NOMO-1 treated with DMSO at 0.1 percent for 48 hours (cell line): ENCODE data around the gene LRRC4C.
A peak's percentile ranks its signal among the peaks of the same experiment; 100 is the strongest.

ENCODE experiments used
- DNase-seq: peaks from one replicate; lab custom pipeline; 2025; ENCODE audit not compliant: unreplicated experiment; lab: John Stamatoyannopoulos, UW

Gene LRRC4C

DNA sequence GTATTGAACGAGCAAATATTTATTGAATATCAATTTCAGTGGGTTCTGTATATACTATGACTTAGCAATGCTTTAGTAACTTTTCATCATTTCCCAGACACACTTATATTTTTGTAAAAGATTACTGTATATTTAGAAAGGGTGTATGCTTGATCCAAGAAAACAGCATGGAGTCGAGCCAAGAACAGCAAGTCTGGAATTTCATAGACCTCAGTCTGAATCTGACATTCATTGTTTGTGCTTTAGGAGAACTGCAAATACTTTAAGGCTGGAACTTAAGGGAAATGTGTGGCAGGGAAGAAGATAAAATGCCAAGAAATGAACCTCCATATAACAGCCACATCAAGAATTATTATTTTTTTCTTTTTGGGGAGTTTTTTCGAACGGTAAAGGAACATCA lies 1156.8 kb downstream of the LRRC4C start:
- no peak for DNase-seq

DNA sequence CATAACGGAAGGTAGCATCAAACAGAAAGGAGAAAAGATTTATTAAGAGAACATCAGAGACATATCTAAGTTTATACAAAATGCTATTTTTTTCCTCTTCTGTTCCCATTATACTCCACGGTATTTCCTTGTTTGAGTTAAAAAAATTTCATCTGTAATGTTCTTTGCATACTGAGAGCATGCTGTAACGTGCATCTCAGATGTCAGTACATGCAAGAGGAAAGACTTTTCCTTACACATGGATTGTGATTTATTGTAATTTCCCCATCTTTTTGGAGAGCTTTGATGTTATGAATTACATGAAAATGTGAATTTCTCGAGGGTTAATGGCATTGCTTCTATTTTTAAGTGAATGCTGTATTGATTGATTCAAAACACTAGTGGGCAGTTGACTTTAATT lies 1164.0 kb downstream of the LRRC4C start:
- no peak for DNase-seq

DNA sequence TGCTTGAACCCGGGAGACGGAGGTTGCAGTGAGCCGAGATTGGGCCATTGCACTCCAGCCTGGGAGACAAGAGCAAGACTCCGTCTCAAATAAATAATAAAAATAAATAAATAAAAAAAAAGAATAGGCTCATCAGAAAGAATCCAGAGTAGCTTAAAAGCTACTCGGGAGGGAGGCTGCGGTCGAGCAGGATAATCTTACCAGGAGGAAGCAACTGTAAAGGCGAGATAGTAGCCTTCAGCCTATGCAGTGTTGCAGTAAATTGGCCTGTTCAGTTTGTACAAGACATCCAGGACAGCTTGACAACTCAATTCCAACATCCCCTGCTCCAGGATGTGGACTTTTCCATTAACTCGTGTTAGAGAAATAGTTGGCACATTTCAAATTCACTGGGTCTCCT lies 1164.7 kb downstream of the LRRC4C start:
- DNase-seq = no peak

DNA sequence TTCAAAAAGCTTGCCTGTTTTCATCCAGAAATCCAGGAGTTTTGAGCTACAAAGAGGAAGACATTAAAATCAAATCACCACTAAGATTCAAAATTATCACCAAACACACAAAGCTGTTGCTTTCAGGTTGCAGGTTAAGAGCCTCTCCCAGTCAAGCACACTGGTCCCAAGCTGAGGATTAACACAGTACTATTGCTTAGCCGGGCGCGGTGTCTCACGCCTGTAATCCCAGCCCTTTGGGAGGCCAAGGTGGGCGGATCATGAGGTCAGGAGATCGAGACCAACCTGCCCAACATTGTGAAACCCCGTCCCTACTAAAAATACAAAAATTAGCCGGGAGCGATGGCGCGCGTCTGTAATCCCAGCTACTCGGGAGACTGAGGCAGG lies 1165.1 kb downstream of the LRRC4C start:
- no peak for DNase-seq

DNA sequence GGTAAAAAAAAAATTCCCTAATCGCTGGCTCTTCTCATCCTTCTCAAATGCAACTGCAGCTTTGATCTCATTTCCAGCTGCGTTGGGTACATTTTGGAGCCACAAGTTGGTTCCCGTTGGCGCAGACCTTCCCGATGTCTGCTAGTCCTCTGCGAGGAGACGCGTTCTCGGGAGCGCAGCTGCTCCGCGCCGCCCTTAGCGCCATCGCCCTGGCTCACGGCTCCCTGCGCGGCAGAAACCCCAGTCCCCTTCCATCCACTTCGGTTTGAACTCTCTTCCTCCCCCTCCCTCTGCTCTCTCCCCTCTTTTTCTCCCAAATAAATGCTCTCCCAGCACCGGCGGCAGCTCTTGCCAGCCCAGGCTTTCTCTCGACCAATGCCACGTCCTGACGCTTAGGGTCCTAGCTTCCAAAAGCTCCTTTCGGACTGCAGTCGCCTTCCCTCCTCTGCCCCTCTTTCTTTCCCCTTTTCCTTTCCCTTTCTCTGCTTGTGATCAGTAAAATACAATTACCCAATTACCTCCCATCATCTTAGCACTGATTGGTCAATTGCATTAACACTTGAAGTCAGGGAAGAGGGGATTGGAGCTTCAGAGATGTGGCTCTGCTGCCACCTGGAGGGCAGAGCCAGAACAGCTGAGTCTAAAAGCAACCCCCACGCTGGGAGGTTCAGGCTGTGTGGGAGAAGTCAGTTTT lies 1165.7 kb downstream of the LRRC4C start:
- peak; percentile 78 for DNase-seq

DNA sequence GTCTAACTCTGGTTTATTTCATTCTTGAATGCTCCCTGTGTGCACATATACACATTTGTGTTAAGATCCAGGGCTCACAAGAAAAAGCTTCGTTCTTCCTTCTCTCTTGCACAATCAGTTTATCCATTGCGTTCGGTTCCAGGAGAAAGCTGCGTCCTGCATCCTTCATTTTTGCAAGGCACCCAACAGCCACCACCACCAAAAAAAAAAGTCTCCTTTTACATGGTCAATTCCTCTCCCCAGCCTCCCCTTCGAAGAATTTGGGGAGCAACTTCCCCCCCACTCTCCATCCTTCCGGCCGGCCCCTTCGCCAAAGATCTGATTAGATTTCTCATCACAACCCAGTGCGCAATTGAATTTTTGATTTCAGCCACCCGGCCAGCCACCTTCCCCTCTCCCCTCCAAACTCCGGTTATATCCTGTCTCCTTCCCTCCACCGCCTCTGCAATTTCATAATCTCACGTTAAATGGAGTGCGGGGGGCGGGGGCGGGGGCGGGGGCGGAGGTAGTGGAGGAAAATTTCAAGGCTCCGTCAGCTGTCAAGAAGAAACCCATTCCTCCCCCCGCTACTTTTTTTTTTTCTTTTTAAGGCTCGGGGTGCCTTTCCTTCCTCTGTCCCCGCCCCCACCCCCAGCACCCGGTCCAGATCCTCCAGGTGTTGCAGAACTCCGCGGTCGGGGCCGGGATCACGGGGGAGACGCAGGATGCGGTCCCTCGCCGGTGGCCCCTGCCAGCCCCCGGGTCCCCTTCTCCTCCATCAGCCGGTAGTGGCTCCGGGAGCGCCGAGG lies 1166.5 kb downstream of the LRRC4C start:
- no peak for DNase-seq

DNA sequence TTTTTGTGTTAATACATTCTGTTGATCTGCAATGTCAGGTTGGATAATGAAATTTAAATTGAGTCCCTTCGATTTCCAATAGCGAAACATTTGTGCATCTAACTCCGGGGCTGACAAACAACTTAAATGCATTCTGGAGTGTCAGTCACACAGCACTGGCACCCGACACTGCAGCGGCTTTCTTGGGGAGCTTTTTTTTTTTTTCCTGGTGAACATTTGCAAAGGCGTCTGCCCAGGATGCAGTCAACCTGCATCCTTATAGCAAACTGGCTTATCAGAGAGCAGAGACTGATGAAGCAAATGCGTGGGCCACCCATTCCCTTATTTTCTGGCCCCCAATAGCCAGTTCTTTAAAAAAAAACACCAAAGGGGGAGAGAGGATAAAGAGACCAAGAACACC lies 1167.7 kb downstream of the LRRC4C start:
- no peak for DNase-seq

DNA sequence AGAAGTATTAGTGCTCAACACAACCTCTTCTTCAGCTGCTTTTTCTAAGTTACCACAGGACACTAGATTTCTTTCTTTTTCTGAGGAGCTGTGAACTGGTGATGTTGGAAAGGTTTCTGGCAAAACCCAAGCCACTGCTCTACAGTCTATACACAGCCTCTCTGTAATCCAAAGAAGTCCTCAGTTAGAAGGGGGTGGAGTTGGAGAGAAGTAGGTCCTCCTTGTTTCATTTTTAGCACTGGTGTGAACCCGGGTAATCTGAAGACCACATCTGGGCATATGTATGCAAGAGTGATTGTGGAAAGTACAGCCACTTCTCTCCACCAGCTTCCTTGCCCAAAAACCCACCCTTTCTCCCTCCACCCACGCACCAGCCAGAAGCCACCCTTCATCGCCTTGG lies 1168.1 kb downstream of the LRRC4C start:
- DNase-seq = no peak

DNA sequence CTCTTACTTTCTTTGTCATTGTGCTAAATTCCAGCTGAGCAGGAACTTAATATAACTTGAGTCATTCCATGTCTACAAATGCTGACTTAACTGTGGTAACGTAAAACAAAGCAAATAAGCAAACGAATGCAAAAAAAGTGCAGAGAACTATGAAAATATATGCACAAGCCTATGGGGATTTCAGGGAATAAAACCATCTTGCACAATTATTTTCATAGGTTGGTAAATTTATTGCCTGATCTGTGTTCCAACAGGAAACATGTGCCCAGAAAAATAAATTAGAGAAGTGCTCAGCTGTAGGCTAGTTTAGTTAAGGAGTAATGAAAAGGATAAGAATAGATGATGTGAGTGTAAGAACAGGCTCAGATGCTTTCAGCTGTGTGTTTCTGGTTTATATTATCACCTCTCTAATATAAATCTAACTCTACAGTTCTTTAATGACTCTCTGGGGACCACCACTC lies 1169.3 kb downstream of the LRRC4C start:
- no peak for DNase-seq

DNA sequence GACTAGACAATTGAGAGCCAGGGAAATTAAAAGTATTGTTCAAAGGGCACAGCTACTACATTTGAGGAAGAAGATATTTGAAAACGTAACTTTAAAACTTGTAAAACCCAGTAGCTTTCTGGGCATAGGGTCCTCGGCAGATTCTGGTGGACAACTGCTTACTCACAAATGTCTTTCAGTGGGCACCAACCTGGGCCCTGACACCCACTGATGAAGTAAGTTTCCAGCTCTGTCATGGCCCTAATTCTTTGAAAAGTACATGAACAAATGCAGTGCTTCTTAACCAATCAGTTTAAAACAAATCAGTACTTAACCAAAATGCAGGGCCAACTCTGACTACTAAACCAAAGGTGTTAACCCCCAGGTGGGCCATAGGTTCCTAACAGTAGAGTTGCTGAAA lies 1170.1 kb downstream of the LRRC4C start:
- DNase-seq = no peak

DNA sequence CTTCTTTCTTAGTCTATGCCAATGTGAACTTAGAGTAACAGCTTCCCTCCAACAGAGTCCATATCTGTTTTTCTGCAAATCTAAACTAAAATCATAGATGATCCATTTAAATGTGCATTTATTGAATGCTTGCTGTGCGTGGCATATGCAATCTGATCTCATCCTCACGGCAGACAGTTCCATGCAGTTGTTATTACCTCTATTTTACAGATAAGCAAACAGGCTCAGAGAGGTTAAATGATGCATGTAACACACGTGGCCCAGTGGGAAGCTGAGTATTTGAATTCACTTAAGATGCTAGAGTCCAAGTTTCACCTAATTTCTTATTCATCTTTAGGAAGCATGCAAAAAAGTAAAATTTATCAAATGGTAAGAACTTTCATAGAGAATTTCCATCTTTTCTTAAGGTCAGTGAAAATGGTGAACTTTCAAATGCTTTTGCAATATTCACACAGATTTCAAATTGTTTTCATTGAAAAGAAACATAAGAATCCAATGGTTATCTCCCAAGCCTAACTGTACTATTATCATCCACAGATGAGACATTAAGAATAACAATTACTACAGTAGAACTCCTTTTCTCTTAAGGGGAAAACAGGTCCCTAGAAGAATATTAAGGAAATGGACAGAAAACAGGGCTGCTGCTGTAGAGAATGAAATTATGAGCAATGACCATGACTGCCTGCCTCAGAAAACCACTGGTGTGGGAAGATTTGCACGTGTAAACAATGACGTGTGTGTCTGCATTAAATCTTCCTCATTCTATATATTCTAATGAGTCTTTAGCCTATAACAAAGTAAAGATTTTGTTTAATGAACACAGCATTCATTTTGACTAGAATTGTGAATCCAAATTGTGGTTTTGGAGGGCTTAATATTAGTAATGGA lies 1171.3 kb downstream of the LRRC4C start:
- DNase-seq = no peak

DNA sequence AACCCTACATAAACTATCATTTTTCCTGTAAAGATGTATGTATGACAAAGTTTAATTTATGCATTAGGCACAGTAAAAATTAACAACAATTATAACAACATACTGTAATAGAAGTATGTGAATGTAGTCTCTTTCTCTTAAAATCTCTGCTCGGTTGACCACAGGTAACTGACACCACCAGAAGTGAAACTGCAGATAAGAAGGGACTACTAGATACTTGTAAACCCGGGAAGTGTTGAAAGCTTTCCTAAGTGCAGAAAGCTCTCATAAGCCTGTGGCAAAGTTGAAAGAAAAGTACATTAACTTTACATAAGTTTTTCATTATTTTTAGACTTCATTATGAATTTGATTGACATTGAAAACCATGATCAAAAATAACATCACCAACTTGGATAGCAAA lies 1173.3 kb downstream of the LRRC4C start:
- DNase-seq = no peak

DNA sequence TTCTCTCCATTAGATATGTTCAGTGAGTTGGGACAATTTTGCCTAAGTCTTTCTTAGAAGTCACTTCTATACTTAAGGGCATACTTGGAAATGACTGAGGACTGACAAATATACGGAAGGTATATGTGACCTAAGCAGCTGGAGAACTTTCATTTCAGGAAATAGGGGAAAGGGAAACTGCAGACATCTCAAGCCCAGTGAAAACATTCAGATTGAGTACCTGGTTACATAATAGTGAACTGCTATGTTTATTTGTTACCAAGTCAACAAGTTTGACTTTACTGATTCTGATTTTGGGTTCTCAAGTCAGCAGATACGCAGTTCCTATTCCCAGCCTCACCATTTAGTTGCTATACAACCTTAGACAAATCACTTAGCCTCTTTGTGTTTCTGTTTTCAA lies 1173.9 kb downstream of the LRRC4C start:
- DNase-seq = no peak

DNA sequence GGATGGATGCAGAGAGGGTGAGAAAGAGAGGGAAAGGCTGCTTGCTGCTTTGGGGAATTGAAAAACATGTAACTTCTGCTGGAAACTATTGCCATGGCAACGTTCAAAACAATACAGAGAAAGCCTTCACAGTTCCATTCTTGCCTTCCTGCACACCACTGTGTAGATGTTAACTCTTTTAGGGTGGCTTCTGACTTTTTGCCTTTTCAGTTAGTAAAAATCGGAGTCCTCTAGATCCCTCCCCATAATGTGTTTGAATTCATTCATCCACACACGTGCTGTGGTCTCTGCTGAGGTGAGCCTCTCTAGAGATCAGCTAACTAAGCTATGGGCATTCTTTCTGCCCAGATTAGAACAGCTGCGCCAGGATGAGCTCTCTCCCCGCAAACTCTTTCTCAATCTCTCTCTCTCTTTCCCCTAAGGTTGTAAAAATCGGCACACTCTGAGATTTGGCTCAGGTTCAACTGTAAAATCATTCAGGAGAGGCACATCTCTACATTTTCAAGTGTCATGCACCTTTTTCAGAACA lies 1178.3 kb downstream of the LRRC4C start:
- no peak for DNase-seq

DNA sequence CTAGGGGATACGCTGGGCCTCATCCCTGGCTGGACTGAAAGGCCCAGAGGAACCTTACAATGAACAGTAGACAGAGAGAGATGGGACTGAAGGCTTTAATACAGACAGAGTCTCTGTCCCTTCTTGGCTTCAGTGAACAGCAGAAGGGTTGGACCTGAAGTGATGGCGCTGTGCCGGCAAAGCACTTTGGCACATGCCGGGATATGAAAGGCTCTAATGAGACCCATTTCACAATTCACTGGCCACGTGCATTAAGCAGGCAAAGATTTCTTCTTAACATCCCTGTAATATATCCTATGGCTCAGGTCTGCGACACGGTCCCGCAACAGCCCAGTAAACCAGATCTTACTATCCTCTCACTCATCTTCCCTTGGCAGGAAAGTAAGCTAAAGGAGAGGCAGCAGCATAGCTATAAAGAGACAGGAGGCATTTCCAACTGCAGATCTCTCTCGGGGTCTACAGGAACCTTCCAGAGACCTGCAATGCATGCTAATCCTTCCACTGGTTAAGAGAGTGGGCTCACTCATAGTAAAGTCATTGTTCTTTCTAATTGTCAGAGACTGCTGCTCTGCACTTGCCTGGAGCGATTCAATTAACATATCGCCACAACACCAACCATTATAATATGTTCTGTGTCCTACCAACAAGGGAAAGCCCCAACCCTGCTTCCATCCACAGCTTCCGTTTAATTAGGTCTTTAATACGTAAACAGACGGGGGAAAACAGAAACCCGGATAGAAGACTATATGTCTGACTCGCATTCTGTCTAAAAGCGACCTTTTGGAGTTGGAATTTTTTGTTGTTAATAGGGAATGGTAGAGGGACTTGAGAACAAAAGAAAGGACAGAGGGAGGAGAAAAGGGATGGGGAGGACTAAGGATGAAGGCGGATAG lies 1179.0 kb downstream of the LRRC4C start:
- no peak for DNase-seq

DNA sequence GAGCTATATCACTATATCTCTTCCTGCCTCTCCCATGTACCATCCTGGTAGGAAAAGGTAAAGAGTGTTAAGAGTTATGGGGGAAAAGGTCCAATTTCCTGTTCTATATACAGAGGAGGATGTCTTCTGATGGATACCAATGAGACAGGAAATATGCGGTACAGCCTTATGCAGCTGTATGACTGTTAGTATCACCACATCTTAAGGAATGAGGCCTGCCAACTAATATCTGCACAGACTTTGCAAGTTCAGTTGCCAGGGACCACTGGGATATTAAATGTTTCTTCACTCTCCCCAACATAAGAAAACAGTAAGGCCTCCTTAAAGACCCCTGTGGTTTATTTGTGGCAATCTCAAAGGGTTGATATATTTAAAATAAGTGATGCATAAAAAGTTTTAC lies 1182.5 kb downstream of the LRRC4C start:
- no peak for DNase-seq

DNA sequence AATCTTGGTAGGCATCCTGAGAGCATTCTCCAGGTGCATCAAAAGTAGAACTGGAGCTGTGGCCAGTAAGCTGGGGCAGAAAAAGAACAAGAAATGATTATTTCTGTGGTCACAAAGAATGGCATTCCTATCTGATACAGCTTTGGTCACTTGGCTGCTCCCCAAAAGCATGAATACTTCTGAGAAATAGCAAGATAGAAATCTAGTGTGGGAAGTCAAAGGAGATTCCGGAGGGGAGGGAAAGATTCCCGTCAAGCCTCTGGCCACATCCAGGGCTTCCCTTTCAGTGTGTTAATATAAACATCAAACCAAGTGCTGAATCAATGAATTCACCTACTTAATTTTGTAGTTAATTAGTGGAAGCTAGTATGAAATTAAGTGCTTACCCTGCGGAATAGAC lies 1185.4 kb downstream of the LRRC4C start:
- DNase-seq = no peak

DNA sequence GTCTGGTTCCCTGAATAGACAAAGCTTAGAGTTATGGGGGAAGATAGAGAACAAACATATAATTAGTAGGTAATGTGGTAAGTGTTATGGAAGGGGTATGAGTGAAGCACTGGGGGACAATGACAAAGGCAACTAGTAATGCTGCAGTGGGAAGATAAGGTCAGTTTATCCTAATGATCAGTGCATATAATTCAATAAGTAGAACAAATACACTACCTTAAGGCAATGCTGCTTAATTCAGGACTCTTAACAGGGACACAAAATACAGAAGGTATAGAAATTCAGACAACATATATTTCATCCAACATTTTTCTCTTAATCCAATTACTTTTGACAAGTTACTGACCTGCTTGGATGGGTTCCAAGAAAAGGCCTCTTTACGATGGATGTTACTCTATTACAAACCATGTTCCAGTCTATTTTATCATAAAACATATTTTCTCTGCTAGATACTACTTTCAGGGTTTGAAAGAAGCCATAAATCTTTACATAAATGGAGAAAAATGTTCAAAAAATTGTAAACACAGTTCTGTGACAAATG lies 1186.2 kb downstream of the LRRC4C start:
- DNase-seq = no peak

DNA sequence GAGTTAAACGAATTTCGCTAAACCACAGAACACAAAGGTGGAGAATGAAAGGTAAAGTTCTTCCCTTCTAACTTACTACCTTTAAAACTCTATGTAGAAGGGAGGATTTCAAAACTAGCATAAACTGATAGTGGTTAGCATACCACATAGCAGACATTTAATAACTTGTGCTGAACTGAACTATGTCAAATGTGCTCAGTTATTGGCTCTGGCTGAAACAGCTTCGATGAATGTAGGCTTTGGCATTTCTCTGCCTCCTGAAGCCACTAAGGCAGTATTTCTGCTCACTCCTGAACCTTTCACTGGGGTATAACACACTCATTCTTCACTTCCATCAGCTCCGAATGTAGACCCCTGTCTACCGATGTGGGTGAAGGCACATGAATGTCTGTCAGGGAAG lies 1188.1 kb downstream of the LRRC4C start:
- no peak for DNase-seq

DNA sequence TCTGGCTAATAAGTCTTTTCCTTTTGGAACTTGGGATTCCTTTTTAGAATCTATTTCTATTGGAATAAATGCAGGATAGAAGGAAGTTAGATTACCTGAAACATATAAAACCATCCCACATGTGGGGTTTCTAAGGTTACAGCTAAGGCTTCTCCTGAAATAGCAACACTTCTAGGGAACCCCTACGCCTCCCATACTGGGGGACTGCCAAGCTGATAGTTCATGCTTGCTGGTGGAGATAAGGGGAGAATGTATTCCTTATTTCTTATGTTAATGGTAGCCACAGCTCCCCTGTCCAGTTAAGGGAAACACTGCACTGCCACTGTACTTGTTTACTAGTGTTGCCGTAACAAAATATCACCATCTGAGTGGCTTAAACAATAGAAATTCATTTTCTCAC lies 1189.6 kb downstream of the LRRC4C start:
- DNase-seq = no peak
